DOHH2 (cell line): ENCODE results near the gene CEP63.

Source experiments
- H3F3A ChIP-seq: fragments of 200-600 bp; sonication (generic), shearing (Covaris generic); 2 replicates; pipeline ENCODE4 v1.6.0; 2016; ENCODE audit warnings: antibody characterized with exemption, mild to moderate bottlenecking; ENCODE audit not compliant: control insufficient read depth, insufficient read depth
- H3K27ac ChIP-seq: fragments of 200-600 bp; sonication (generic); 2 replicates; pipeline ENCODE4 v1.5.1; 2014; ENCODE audit warnings: low read depth, mild to moderate bottlenecking, low read length, moderate library complexity
- H3K27me3 ChIP-seq: fragments of 200-600 bp; sonication (generic); 2 replicates; pipeline ENCODE4 v1.6.1; 2014; ENCODE audit warnings: mild to moderate bottlenecking, low read length, mixed read lengths; ENCODE audit not compliant: control insufficient read depth
- H3K36me3 ChIP-seq: fragments of 200-600 bp; sonication (generic); 2 replicates; pipeline ENCODE4 v1.6.1; 2014; ENCODE audit warnings: mild to moderate bottlenecking, low read length, moderate library complexity, mixed read lengths; ENCODE audit not compliant: control insufficient read depth
- H3K4me1 ChIP-seq: fragments of 200-600 bp; sonication (generic); 2 replicates; pipeline ENCODE4 v1.6.1; 2014; ENCODE audit warnings: mild to moderate bottlenecking, low read length, mixed read lengths; ENCODE audit not compliant: control insufficient read depth
- H3K4me2 ChIP-seq: fragments of 200-600 bp; sonication (generic); 2 replicates; pipeline ENCODE4 v1.6.0; 2014; ENCODE audit warnings: mild to moderate bottlenecking, low read length, moderate library complexity
- H3K4me3 ChIP-seq: fragments of 200-600 bp; sonication (generic); 2 replicates; pipeline ENCODE4 v1.5.1; 2014; ENCODE audit warnings: mild to moderate bottlenecking, low read length, mixed read lengths
- H3K79me2 ChIP-seq: fragments of 200-600 bp; sonication (generic); 2 replicates; pipeline ENCODE4 v1.6.1; 2014; ENCODE audit warnings: mild to moderate bottlenecking, low read length, mixed read lengths; ENCODE audit not compliant: control insufficient read depth
- H3K9me2 ChIP-seq: fragments of 200-600 bp; sonication (generic); replicated peaks from 2 replicates; pipeline ENCODE4 v1.6.1; 2014; ENCODE audit warnings: mild to moderate bottlenecking, low read length, mixed read lengths; ENCODE audit not compliant: control insufficient read depth
- H3K9me3 ChIP-seq: fragments of 200-600 bp; sonication (generic); 2 replicates; pipeline ENCODE4 v1.6.1; 2014; ENCODE audit warnings: antibody characterized with exemption, low read length, mixed read lengths; ENCODE audit not compliant: control insufficient read depth, insufficient read depth
- H4K20me1 ChIP-seq: fragments of 200-600 bp; sonication (generic); 2 replicates; pipeline ENCODE4 v1.6.0; 2014; ENCODE audit warnings: low read depth, mild to moderate bottlenecking, antibody characterized with exemption, low read length, moderate library complexity; ENCODE audit not compliant: control insufficient read depth, insufficient read depth
- EZH2phosphoT487 ChIP-seq: fragments of 200-600 bp; sonication (generic); IDR thresholded peaks from 2 replicates; pipeline ENCODE4 v1.6.1; 2017; ENCODE audit warnings: borderline replicate concordance, mild to moderate bottlenecking, antibody characterized with exemption, low read length, moderate library complexity, mixed read lengths
- TF ChIP-seq, protein P1 (sequence below): fragments of 200-600 bp; sonication (generic); IDR thresholded peaks from one replicate; pipeline ENCODE4 v1.5.1; 2014; ENCODE audit warnings: antibody characterized with exemption, mild to moderate bottlenecking, low read depth, low read length; ENCODE audit not compliant: poor library complexity, severe bottlenecking

Gene CEP63

DNA sequence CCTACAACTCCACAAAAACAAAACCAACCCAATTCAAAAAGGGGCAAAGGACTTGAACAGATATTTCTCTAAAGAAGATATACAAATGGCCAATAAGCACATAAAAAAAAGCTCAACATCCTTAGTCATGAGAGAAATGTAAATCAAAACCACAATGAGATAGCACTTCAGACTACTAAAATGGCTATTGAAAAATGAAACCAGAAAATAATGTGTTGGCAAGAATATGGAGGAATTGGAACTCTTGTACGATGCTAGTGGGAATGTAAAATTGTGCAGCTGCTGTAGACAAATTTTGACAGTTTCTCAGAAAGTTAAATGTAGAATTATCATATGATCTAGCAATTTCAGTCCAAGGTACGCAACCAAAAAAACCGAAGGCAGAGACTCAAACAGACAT is 136.0 kb downstream of the CEP63 start:
- no peaks in the 10 kb centered on the region for H3K9me2 ChIP-seq
- no peaks in the 10 kb centered on the region for H4K20me1 ChIP-seq
- H3K9me3 ChIP-seq = no peaks in the 10 kb centered on the region
- H3K4me2 ChIP-seq = no peak overlapping the region
- no peak overlapping the region for H3K4me3 ChIP-seq
- H3K79me2 ChIP-seq = no peaks in the 10 kb centered on the region
- H3K27ac ChIP-seq = no peak overlapping the region
- H3K27me3 ChIP-seq = no peaks in the 10 kb centered on the region
- H3K4me1 ChIP-seq = no peaks in the 10 kb centered on the region
- no peaks in the 10 kb centered on the region for H3F3A ChIP-seq
- no peak for TF ChIP-seq EZH2phosphoT487
- TF ChIP-seq, protein P1, sequence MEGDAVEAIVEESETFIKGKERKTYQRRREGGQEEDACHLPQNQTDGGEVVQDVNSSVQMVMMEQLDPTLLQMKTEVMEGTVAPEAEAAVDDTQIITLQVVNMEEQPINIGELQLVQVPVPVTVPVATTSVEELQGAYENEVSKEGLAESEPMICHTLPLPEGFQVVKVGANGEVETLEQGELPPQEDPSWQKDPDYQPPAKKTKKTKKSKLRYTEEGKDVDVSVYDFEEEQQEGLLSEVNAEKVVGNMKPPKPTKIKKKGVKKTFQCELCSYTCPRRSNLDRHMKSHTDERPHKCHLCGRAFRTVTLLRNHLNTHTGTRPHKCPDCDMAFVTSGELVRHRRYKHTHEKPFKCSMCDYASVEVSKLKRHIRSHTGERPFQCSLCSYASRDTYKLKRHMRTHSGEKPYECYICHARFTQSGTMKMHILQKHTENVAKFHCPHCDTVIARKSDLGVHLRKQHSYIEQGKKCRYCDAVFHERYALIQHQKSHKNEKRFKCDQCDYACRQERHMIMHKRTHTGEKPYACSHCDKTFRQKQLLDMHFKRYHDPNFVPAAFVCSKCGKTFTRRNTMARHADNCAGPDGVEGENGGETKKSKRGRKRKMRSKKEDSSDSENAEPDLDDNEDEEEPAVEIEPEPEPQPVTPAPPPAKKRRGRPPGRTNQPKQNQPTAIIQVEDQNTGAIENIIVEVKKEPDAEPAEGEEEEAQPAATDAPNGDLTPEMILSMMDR = no peak
- no peaks in the 10 kb centered on the region for H3K36me3 ChIP-seq

DNA sequence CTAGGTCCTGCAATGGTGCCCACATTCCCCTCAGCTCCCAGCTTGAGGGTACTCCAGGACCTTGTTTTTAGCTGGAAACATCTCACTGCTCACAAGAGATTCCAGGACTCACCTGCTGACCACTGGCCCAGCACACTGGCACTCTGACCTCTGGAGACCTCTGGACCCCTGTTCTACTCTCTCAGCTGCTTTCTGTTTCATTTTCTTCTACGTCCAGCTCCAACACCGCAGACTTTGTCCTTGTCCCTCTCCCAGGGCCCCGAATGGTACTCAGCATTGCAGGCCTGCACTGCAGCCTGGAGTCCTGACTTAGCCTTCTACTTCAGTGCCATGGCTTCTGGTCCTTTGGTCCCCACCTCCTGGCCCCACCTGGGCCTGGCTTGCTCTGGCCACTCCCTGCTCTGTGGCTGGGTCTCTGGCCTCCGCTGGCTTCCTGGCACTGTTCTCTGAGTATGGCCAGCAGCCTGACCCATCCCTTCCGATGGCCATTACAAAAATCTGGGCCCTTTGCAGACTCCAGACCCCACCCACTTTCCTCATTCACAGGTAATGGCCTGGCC is 137.0 kb downstream of the CEP63 start:
- Histone ChIP-seq H3K4me2 (no peak overlapping the region), H3K79me2 (no peaks in the 10 kb centered on the region), H3K4me1 (no peaks in the 10 kb centered on the region), H3K36me3 (no peaks in the 10 kb centered on the region), H3K27ac (no peak overlapping the region), H3K27me3 (no peaks in the 10 kb centered on the region), H3K4me3 (no peak overlapping the region), H4K20me1 (no peaks in the 10 kb centered on the region), H3K9me2 (no peaks in the 10 kb centered on the region), H3K9me3 (no peaks in the 10 kb centered on the region), H3F3A (no peaks in the 10 kb centered on the region)
- TF ChIP-seq, protein P1 = no peak
- TF ChIP-seq EZH2phosphoT487 = no peak

DNA sequence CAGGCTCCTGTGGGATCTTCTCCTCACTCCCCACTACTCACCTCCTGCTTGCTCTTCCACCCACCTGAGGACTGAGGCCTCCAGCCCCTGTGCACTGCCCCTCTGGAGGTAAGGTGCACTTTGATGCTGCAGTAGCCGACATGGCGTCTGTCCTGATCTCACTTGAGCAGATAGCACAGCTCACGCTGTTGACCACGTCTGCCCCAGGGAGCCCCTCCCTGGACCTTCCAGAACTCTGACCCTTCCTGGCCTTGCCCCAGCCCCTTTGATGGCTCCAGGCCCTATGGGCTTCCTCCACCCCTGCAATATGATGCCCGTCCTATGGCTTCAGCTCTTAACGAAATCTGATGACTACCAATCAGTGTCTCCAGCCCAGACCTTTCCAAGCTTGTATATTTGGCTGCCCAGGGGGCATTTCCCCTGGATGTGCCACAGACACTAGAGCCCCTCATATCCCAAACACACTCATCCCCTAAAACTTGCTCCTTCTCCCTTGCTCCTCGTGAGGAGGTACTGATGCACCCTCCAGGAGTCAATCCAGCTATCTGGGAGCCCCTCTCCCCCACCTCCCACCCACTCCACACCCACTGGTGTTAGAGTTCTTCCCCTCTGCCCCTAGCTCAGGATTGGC is 137.9 kb downstream of the CEP63 start:
- Histone ChIP-seq H3K4me1 (no peaks in the 10 kb centered on the region), H3K9me3 (no peaks in the 10 kb centered on the region), H3K79me2 (no peaks in the 10 kb centered on the region), H4K20me1 (no peaks in the 10 kb centered on the region), H3K9me2 (no peaks in the 10 kb centered on the region), H3K36me3 (no peaks in the 10 kb centered on the region), H3K27me3 (no peaks in the 10 kb centered on the region), H3F3A (no peaks in the 10 kb centered on the region), H3K4me2 (no peak overlapping the region), H3K4me3 (no peak overlapping the region), H3K27ac (no peak overlapping the region)
- TF ChIP-seq, protein P1 = no peak
- no peak for TF ChIP-seq EZH2phosphoT487
